HepG2 (cell line): ENCODE data around the gene UBAP2L. TPM values are rescaled to one million over a fixed set of nuclear protein-coding genes. Genes with fewer than 3 reads are reported as not detected.

Source experiments
- CENPX ChIP-seq: sonication (generic); formaldehyde crosslinking; IDR thresholded peaks from 2 replicates; pipeline ENCODE4 v1.9.0; 2021; ENCODE audit warnings: mild to moderate bottlenecking, missing genetic modification reagents, moderate library complexity
- EEA1 ChIP-seq: sonication (generic); formaldehyde crosslinking; IDR thresholded peaks from 2 replicates; pipeline ENCODE4 v1.5.1; 2020; ENCODE audit warnings: mild to moderate bottlenecking, missing genetic modification reagents, borderline replicate concordance
- ETV6 ChIP-seq: sonication (generic); formaldehyde crosslinking; conservative IDR thresholded peaks from 2 replicates; pipeline ENCODE4 v1.4.0; 2020; ENCODE audit warnings: missing genetic modification reagents
- HOXA3 ChIP-seq: sonication (generic); formaldehyde crosslinking; IDR thresholded peaks from 2 replicates; pipeline ENCODE4 v1.5.0; 2020; ENCODE audit warnings: missing genetic modification reagents
- KLF16 ChIP-seq, 2 experiments: sonication (generic) in 1 of 2; formaldehyde crosslinking in 1 of 2; IDR thresholded peaks; 2 replicates each; pipeline versions ENCODE4 v1.6.1 to v1.8.0; 2016 to 2023; ENCODE audit warnings: missing genetic modification reagents in 2 of 2, missing compliant biosample characterization in 1 of 2
- MXD4 ChIP-seq: IDR thresholded peaks from 2 replicates; pipeline ENCODE4 v1.6.1; 2016; ENCODE audit warnings: mild to moderate bottlenecking, missing biosample characterization, missing genetic modification reagents
- NR1H2 ChIP-seq: sonication (generic); formaldehyde crosslinking; IDR thresholded peaks from 2 replicates; pipeline ENCODE4 v1.8.1; 2022; ENCODE audit warnings: low read depth, missing genetic modification reagents, borderline replicate concordance
- REPIN1 ChIP-seq: sonication (generic); formaldehyde crosslinking; IDR thresholded peaks from 2 replicates; pipeline ENCODE4 v1.8.0; 2022; ENCODE audit warnings: missing genetic modification reagents, low read depth, mild to moderate bottlenecking, borderline replicate concordance
- SALL1 ChIP-seq: sonication (generic); formaldehyde crosslinking; IDR thresholded peaks from 2 replicates; pipeline ENCODE4 v1.8.0; 2022; ENCODE audit warnings: mild to moderate bottlenecking, missing genetic modification reagents
- THYN1 ChIP-seq: sonication (generic); formaldehyde crosslinking; IDR thresholded peaks from 2 replicates; pipeline ENCODE4 v1.8.1; 2023; ENCODE audit warnings: low read depth, mild to moderate bottlenecking, moderate library complexity, missing genetic modification reagents, borderline replicate concordance
- TOPORS ChIP-seq: sonication (generic); formaldehyde crosslinking; IDR thresholded peaks from 2 replicates; pipeline ENCODE4 v1.8.0; 2023; ENCODE audit warnings: mild to moderate bottlenecking, missing genetic modification reagents
- ZBTB42 ChIP-seq: sonication (generic); formaldehyde crosslinking; IDR thresholded peaks from 2 replicates; pipeline ENCODE4 v1.5.0; 2020; ENCODE audit warnings: mild to moderate bottlenecking, missing genetic modification reagents
- ZKSCAN8 ChIP-seq: IDR thresholded peaks from 2 replicates; pipeline ENCODE4 v1.6.1; 2016; ENCODE audit warnings: borderline replicate concordance, missing genetic modification reagents, missing compliant biosample characterization
- ZNF256 ChIP-seq: sonication (generic); formaldehyde crosslinking; conservative IDR thresholded peaks from 2 replicates; pipeline ENCODE4 v1.4.0; 2020; ENCODE audit warnings: missing genetic modification reagents
- ZNF326 ChIP-seq: sonication (generic); formaldehyde crosslinking; IDR thresholded peaks from 2 replicates; pipeline ENCODE4 v1.4.0; 2020; ENCODE audit warnings: missing genetic modification reagents, borderline replicate concordance
- ZNF552 ChIP-seq: sonication (generic); formaldehyde crosslinking; IDR thresholded peaks from 2 replicates; pipeline ENCODE4 v1.9.0; 2022; ENCODE audit warnings: missing genetic modification reagents, mild to moderate bottlenecking, borderline replicate concordance
- ZNF598 ChIP-seq: sonication (generic); formaldehyde crosslinking; IDR thresholded peaks from 2 replicates; pipeline ENCODE4 v1.5.1; 2020; ENCODE audit warnings: mild to moderate bottlenecking, missing genetic modification reagents, borderline replicate concordance
- ZNF616 ChIP-seq: sonication (generic); formaldehyde crosslinking; IDR thresholded peaks from 2 replicates; pipeline ENCODE4 v1.5.0; 2020; ENCODE audit warnings: low read depth, mild to moderate bottlenecking, missing genetic modification reagents
- ZNF703 ChIP-seq: sonication (generic); formaldehyde crosslinking; IDR thresholded peaks from 2 replicates; pipeline ENCODE4 v1.5.1; 2020; ENCODE audit warnings: missing genetic modification reagents, mild to moderate bottlenecking, moderate library complexity, borderline replicate concordance
- ZSCAN29 ChIP-seq: sonication (generic); formaldehyde crosslinking; conservative IDR thresholded peaks from 2 replicates; pipeline ENCODE4 v1.4.0; 2020; ENCODE audit warnings: mild to moderate bottlenecking, missing genetic modification reagents
- ZZZ3 ChIP-seq: sonication (generic); formaldehyde crosslinking; IDR thresholded peaks from 2 replicates; pipeline ENCODE4 v1.4.0; 2020; ENCODE audit warnings: missing genetic modification reagents, mild to moderate bottlenecking, borderline replicate concordance
- polyA plus RNA-seq, 8 experiments: library from polyadenylated mRNA; depleted of rRNA in 3 of 8; stranded (reverse) in 7 of 8; unstranded in 1 of 8; fragments of >200 nt; fragmentation: Illumina TruSeq in 4 of 8; extraction: Trizol in 4 of 8; gene quantifications; 2 replicates each; pipeline versions ENCODE4 v1.2.1 to v1.2.3, GENCODE V29; 2011 to 2016; ENCODE audit warnings: low read depth in 4 of 8, missing spikeins in 1 of 8, mixed read lengths in 1 of 8; ENCODE audit not compliant: insufficient read depth in 1 of 8
- total RNA-seq, 5 experiments: library from RNA; depleted of rRNA; stranded (reverse); fragments of >200 nt; fragmentation: Illumina TruSeq; extraction: Trizol; gene quantifications; 2 replicates each; pipeline ENCODE4 v1.2.3, GENCODE V29; 2016; ENCODE audit warnings: low read depth in 1 of 5
- TF ChIP-seq, protein P1 (sequence below): sonication (generic); formaldehyde crosslinking; IDR thresholded peaks from 2 replicates; pipeline ENCODE4 v1.5.0; 2020; ENCODE audit warnings: missing genetic modification reagents, mild to moderate bottlenecking, borderline replicate concordance
- TF ChIP-seq, protein P2 (sequence below): sonication (generic); formaldehyde crosslinking; IDR thresholded peaks from 2 replicates; pipeline ENCODE4 v1.9.0; 2021; ENCODE audit warnings: missing genetic modification reagents, mild to moderate bottlenecking, borderline replicate concordance
- TF ChIP-seq, protein P3 (sequence below): sonication (generic); formaldehyde crosslinking; IDR thresholded peaks from 2 replicates; pipeline ENCODE4 v1.8.0; 2023; ENCODE audit warnings: mild to moderate bottlenecking, missing genetic modification reagents
- TF ChIP-seq, protein P4 (sequence below): sonication (generic); formaldehyde crosslinking; IDR thresholded peaks from 2 replicates; pipeline ENCODE4 v1.5.0; 2020; ENCODE audit warnings: mild to moderate bottlenecking, low read depth, missing genetic modification reagents, borderline replicate concordance

UBAP2L gene
- total and polyA plus RNA-seq, 2 of the 13 experiments (the other 11 are each of a cell fraction or from before 2014, with no cell fraction given): 74.2 to 159 TPM

DNA sequence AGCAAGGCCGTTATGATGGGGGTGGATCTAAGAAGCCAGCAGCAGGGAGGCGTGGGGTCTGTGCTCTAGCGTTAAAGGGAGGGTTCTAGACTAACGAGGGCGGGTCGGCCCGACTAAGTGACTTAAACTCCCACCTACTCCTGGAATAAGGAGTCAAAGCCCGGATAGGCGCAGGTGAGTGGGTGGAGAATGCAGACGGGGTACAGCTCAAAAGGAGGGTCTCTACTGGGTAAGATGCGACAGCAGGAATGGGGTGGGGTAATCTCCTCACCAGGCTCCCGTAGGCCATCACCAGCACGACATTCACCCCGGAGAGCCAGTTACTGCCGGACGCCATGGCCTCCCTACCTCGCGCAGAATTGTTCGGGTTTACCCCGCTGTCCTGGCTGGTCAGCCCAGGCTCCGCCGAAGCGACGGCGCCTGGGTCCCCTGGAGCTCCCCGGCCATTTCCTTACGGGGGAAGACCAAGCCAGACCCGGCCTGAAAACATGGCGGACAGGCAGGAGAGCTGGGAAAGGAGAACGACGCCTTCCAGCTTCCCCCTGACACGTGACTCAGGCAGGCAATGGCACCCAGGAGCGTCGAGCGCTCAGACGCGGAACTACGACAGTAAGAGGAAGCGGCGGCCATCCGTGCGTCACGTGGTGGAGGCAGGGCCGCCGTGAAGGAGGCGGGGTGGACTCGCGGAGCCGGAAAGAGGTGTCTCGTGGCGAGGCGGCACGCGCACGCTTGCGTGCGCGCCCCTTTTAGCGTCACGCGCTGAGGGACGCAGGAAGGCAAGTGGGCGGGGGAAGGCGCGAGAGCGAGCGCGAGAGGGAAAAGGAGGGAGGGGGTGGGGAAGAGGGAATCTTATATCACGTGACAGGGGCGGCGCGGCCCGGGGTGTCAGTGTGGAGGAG lies at the start of gene UBAP2L (continued):
- TF ChIP-seq ZNF598 (CRISPR knock-in tag) (peak; percentile 94; the same call in 1 of the 2 replicates), EEA1 (CRISPR knock-in tag) (0 out of 2 replicates have a peak, but pooled peaks have one; percentile 23), CENPX (CRISPR knock-in tag) (no peak), KLF16 (CRISPR knock-in tag; IDR thresholded peaks at IDR 0.05) (peak in 1 of 2 experiments; percentile 74; a peak in 2 of 4 replicates), HOXA3 (CRISPR knock-in tag) (peak; percentile 99), ZNF552 (peak; percentile 94), ZNF616 (CRISPR knock-in tag) (no peak; the same call in 1 of the 2 replicates), THYN1 (CRISPR knock-in tag) (no peak), NR1H2 (CRISPR knock-in tag) (no peak), ZKSCAN8 (CRISPR knock-in tag) (no peak), ZBTB42 (peak; percentile 82; the same call in 1 of the 2 replicates), ZSCAN29 (CRISPR knock-in tag) (no peak), TOPORS (CRISPR knock-in tag) (peak; percentile 78; the same call in 1 of the 2 replicates), ZZZ3 (peak; percentile 43; the same call in 1 of the 2 replicates), ZNF703 (no peak), ZNF326 (CRISPR knock-in tag) (0 out of 2 replicates have a peak, but pooled peaks have one; percentile 32), ETV6 (CRISPR knock-in tag) (peak; percentile 60; the same call in 1 of the 2 replicates), ZNF256 (CRISPR knock-in tag) (peak; percentile 92), SALL1 (peak; percentile 94), MXD4 (CRISPR knock-in tag) (peak; percentile 96), REPIN1 (CRISPR knock-in tag) (peak; percentile 94; the same call in 1 of the 2 replicates)
- TF ChIP-seq, protein P1, sequence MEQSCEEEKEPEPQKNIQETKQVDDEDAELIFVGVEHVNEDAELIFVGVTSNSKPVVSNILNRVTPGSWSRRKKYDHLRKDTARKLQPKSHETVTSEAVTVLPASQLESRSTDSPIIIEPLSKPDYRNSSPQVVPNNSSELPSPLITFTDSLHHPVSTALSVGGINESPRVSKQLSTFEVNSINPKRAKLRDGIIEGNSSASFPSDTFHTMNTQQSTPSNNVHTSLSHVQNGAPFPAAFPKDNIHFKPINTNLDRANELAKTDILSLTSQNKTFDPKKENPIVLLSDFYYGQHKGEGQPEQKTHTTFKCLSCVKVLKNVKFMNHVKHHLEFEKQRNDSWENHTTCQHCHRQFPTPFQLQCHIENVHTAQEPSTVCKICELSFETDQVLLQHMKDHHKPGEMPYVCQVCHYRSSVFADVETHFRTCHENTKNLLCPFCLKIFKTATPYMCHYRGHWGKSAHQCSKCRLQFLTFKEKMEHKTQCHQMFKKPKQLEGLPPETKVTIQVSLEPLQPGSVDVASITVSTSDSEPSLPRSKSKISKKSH (CRISPR knock-in tag): peak; percentile 96
- TF ChIP-seq, protein P2, sequence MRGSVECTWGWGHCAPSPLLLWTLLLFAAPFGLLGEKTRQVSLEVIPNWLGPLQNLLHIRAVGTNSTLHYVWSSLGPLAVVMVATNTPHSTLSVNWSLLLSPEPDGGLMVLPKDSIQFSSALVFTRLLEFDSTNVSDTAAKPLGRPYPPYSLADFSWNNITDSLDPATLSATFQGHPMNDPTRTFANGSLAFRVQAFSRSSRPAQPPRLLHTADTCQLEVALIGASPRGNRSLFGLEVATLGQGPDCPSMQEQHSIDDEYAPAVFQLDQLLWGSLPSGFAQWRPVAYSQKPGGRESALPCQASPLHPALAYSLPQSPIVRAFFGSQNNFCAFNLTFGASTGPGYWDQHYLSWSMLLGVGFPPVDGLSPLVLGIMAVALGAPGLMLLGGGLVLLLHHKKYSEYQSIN: no peak
- TF ChIP-seq, protein P3, sequence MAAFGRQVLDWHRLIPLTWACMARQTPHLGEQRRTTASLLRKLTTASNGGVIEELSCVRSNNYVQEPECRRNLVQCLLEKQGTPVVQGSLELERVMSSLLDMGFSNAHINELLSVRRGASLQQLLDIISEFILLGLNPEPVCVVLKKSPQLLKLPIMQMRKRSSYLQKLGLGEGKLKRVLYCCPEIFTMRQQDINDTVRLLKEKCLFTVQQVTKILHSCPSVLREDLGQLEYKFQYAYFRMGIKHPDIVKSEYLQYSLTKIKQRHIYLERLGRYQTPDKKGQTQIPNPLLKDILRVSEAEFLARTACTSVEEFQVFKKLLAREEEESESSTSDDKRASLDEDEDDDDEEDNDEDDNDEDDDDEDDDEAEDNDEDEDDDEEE (CRISPR knock-in tag): peak; percentile 34; the same call in 1 of the 2 replicates
- TF ChIP-seq, protein P4, sequence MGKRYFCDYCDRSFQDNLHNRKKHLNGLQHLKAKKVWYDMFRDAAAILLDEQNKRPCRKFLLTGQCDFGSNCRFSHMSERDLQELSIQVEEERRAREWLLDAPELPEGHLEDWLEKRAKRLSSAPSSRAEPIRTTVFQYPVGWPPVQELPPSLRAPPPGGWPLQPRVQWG (CRISPR knock-in tag): no peak
